Fibroblast of skin of scalp (primary cell): ENCODE measurements around the gene OR7D2.

Experiments
- DNase-seq: peaks from one replicate; pipeline ENCODE4 v3.0.0-alpha.2; 2013

The OR7D2 gene

GRCh38 chr19:9205501-9206113 lies 26.8 kb downstream of the OR7D2 start:
- peak; percentile 64 for DNase-seq

- DNase-seq: no peak
Observed at GRCh38 chr19:9219489-9219888, 40.7 kb downstream of the OR7D2 start, which contains the start of gene OR7D4. Gene OR7D4 (minus strand): TSS chr19:9219589. CDS start chr19:9214837, 4,752 bp downstream.
